GM12878 (cell line): ENCODE data around the gene MYO1D. TPM values are rescaled to one million over a fixed set of nuclear protein-coding genes. Genes with fewer than 3 reads are reported as not detected.

ENCODE experiments used
- ATAC-seq: fragments of 200-7000 bp; cut with Tn5 transposase; 3 replicates; pipeline ENCODE4 v1.9.1; 2020; ENCODE audit warnings: mild to moderate bottlenecking, moderate library complexity
- BruUV-seq: library from RNA; stranded (reverse); fragments of 400-500 nt; replicated peaks from 2 replicates; lab custom pipeline; 2021; lab: Mats Ljungman, UMichigan
- CTCF ChIA-PET: fragments of 300-600 bp; sonication (Branson Sonifier 250); formaldehyde crosslinking; extraction: SDS; loops from one replicate; lab custom pipeline; 2021; ENCODE audit warnings: inconsistent platforms; lab: Yijun Ruan, JAX
- POLR2A ChIA-PET: fragments of 350-600 bp; formaldehyde crosslinking; extraction: SDS; loops from one replicate; lab custom pipeline; 2021; ENCODE audit warnings: inconsistent platforms; lab: Charles Lee
- RAD21 ChIA-PET: fragments of 300-600 bp; sonication (Branson Sonifier 250); formaldehyde crosslinking; loops from one replicate; lab custom pipeline; 2023; ENCODE audit warnings: antibody characterized with exemption; ENCODE audit not compliant: unreplicated experiment; lab: Charles Lee
- SMC1A ChIA-PET: fragments of 300-600 bp; sonication (Branson Sonifier 250); formaldehyde crosslinking; loops from one replicate; lab custom pipeline; 2023; ENCODE audit not compliant: unreplicated experiment, uncharacterized antibody; lab: Charles Lee
- DNase-seq: peaks from one replicate; pipeline ENCODE4 v3.0.0-alpha.2; 2011; ENCODE audit warnings: low read depth, low spot score
- FAIRE-seq: peaks from 3 replicates; lab custom pipeline; 2011; peaks lifted over from hg19 to GRCh38; lab: Jason Lieb, UNC
- H2AFZ ChIP-seq: 2 replicates; pipeline ENCODE4 v1.6.0; 2011; ENCODE audit warnings: low read depth, low read length, control low read depth; ENCODE audit not compliant: control insufficient read depth
- H3K27ac ChIP-seq: 2 replicates; pipeline ENCODE4 v1.5.1; 2011; ENCODE audit warnings: control low read depth; ENCODE audit not compliant: control insufficient read depth, insufficient read depth
- H3K27me3 ChIP-seq, 2 experiments: replicated peaks in 1 of 2; 2 replicates each; pipeline versions ENCODE4 v1.6.0 to v1.6.1; 2011; ENCODE audit warnings: low read length in 1 of 2; ENCODE audit not compliant: control insufficient read depth in 2 of 2, insufficient read depth in 2 of 2
- H3K36me3 ChIP-seq, 2 experiments: 2 replicates each; pipeline ENCODE4 v1.5.1; 2011; ENCODE audit warnings: low read length in 1 of 2; ENCODE audit not compliant: control insufficient read depth in 2 of 2, insufficient read depth in 2 of 2
- H3K4me1 ChIP-seq: 2 replicates; pipeline ENCODE4 v1.6.1; 2011; ENCODE audit warnings: mild to moderate bottlenecking, low read length, moderate library complexity, mixed read lengths; ENCODE audit not compliant: control insufficient read depth, insufficient read depth
- H3K4me2 ChIP-seq: 2 replicates; pipeline ENCODE4 v1.6.0; 2011; ENCODE audit warnings: control low read depth; ENCODE audit not compliant: control insufficient read depth, insufficient read depth
- H3K4me3 ChIP-seq: fragments of 200-600 bp; sonication (generic); 2 replicates; pipeline ENCODE4 v1.5.1; 2016
- H3K79me2 ChIP-seq: 2 replicates; pipeline ENCODE4 v1.6.0; 2011; ENCODE audit warnings: low read length; ENCODE audit not compliant: control insufficient read depth, insufficient read depth
- H3K9ac ChIP-seq: 2 replicates; pipeline ENCODE4 v1.8.0; 2011; ENCODE audit warnings: low read length, control low read depth, mixed read lengths; ENCODE audit not compliant: control insufficient read depth, insufficient read depth
- H3K9me3 ChIP-seq: replicated peaks from 3 replicates; pipeline ENCODE4 v1.5.1; 2011; ENCODE audit warnings: mild to moderate bottlenecking, low read length; ENCODE audit not compliant: control insufficient read depth, insufficient read depth
- H4K20me1 ChIP-seq: 2 replicates; pipeline ENCODE4 v1.6.0; 2011; ENCODE audit not compliant: control insufficient read depth, insufficient read depth
- ASH2L ChIP-seq: fragments of 300-600, 200-600 bp; sonication (generic); IDR thresholded peaks from 2 replicates; pipeline ENCODE4 v1.6.1; 2017; ENCODE audit warnings: low read depth, mild to moderate bottlenecking, borderline replicate concordance
- BHLHE40 ChIP-seq, 2 experiments: fragments of 450-650 bp in 1 of 2; IDR thresholded peaks; 2 replicates each; pipeline ENCODE4 v1.6.1; 2011 to 2017; ENCODE audit warnings: low read depth in 2 of 2, borderline replicate concordance in 1 of 2, improper control_type of control experiment in 1 of 2, low read length in 1 of 2, mild to moderate bottlenecking in 1 of 2
- BRCA1 ChIP-seq: IDR thresholded peaks from 2 replicates; pipeline ENCODE4 v1.6.1; 2011; ENCODE audit warnings: low read depth, low read length, improper control_type of control experiment
- CBFB ChIP-seq: IDR thresholded peaks from 2 replicates; pipeline ENCODE4 v1.6.1; 2016; ENCODE audit warnings: antibody characterized with exemption, low read depth
- CHD4 ChIP-seq: fragments of 200-600 bp; sonication (generic); IDR thresholded peaks from 2 replicates; pipeline ENCODE4 v1.6.1; 2016; ENCODE audit warnings: mild to moderate bottlenecking
- LARP7 ChIP-seq: fragments of 450-650 bp; IDR thresholded peaks from 2 replicates; pipeline ENCODE4 v1.6.1; 2017; ENCODE audit warnings: mild to moderate bottlenecking
- POU2F2 ChIP-seq: IDR thresholded peaks from 3 replicates; pipeline ENCODE4 v1.6.1; 2011; ENCODE audit warnings: low read depth, mild to moderate bottlenecking, low read length, borderline replicate concordance
- RBBP5 ChIP-seq: fragments of 200-600 bp; sonication (generic); conservative IDR thresholded peaks from 2 replicates; pipeline ENCODE4 v1.6.1; 2016
- SIX5 ChIP-seq: IDR thresholded peaks from 2 replicates; pipeline ENCODE4 v1.6.1; 2011; ENCODE audit warnings: mild to moderate bottlenecking, low read depth, low read length, moderate library complexity; ENCODE audit not compliant: severe bottlenecking
- YY1 ChIP-seq: IDR thresholded peaks from 2 replicates; pipeline ENCODE4 v1.6.1; 2011; ENCODE audit warnings: low read depth, mild to moderate bottlenecking, low read length
- WGBS: methylation state at CpG from one replicate; pipeline ENCODE4 v1.1.6; 2016; ENCODE audit warnings: low lambda C conversion rate; ENCODE audit not compliant: insufficient replicate concordance, insufficient coverage; ENCODE audit errors: missing lambda C conversion rate; 5-methylcytosine and 5-hydroxymethylcytosine counted together
- in situ Hi-C: fragments of 300-500 bp; cut with MboI; formaldehyde crosslinking; loops from 9 replicates; pipeline ENCODE4 v1.14.3; 2018; ENCODE audit warnings: mixed read lengths
- intact Hi-C: fragments of 100-400 bp; cut with micrococcal nuclease; formaldehyde crosslinking; loops from one replicate; pipeline ENCODE4 v1.14.2; 2022; ENCODE audit not compliant: unreplicated experiment
- polyA plus RNA-seq, 11 experiments: library from polyadenylated mRNA; depleted of rRNA in 4 of 11; unstranded in 6 of 11; stranded (reverse) in 5 of 11; fragments of >200 nt; fragmentation: Nextera tagmentation in 4 of 11; fragmentation: Illumina TruSeq in 1 of 11; extraction: Ambion mirVana in 4 of 11; extraction: Trizol in 1 of 11; gene quantifications; 1 replicate in 1 of 11; 2 replicates in 10 of 11; pipeline versions ENCODE4 v1.2.1 to v1.2.3, GENCODE V29; 2011 to 2016; ENCODE audit warnings: inconsistent platforms in 2 of 11, missing spikeins in 2 of 11, low read depth in 1 of 11
- total RNA-seq, 4 experiments: library from RNA; depleted of rRNA in 3 of 4; stranded (reverse); fragments of >200 nt in 3 of 4; fragmentation: Illumina TruSeq in 1 of 4; extraction: Trizol in 1 of 4; gene quantifications; 2 replicates each; pipeline versions ENCODE4 v1.2.1 to v1.2.3, GENCODE V29; 2013 to 2021
- TF ChIP-seq, protein P1 (sequence below): IDR thresholded peaks from 2 replicates; pipeline ENCODE4 v1.6.1; 2011; ENCODE audit warnings: low read depth, mild to moderate bottlenecking, low read length, moderate library complexity, borderline replicate concordance; ENCODE audit errors: extremely low read depth
- TF ChIP-seq, protein P2 (sequence below): IDR thresholded peaks from 2 replicates; pipeline ENCODE4 v1.6.1; 2012; ENCODE audit warnings: low read depth, low read length, improper control_type of control experiment
- TF ChIP-seq, protein P3 (sequence below): IDR thresholded peaks from 2 replicates; pipeline ENCODE4 v1.6.1; 2011; ENCODE audit warnings: low read depth, low read length, improper control_type of control experiment, borderline replicate concordance

The MYO1D gene
- total and polyA plus RNA-seq, 10 of the 15 experiments (the other 5 are each of a cell fraction or from before 2014, with no cell fraction given), result 1.8 to 37.7 (median 25.4) TPM

DNA sequence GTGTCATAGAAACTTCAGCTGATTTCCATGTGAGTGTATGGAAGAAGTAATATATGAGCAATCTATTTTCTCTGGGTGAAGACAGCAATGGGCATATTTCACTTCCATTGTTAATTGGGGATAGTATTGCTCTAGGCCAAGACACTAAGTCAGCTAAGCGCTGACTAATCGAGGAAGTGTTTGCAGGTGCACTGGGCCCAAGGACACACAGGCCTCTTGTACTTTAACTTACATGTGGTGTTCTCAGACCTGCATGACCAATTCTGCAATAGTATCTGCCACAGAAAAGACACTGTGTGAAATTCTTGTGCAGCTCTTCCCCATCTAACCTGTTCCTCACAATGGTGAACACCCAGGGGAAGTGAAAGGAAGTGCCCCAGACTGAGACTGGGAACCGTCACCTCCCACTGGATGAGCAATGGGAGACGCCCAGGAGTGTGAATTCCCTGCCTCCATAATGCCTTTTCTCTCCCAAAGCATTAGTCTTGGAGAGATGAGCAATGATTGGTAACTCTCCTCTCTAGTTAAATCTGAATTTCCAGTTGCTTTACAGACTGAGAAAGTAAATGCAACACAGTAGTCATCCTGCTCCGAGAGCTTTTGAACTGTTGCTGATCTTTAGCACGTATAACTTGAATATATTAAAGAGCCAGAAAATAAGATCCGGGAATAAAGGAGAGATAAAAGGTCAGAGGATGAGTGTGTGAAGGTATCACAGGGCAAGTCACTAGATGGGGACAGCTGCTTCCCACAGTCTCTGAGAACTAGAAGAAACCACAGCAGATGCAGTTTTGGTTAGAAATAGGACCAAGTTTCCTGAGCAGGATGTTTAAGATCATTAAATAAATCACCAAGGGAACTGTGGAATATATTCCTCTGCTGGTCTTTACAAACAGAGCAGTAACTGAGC, 307.5 kb downstream of the MYO1D start (continued):
- TF ChIP-seq POU2F2 (peak; percentile 66; the same call in 2 of the 3 replicates), BHLHE40 (IDR thresholded peaks at IDR 0.05; ENCODE audit: borderline replicate concordance in 1 of 2, low read depth in 2 of 2, low read length in 1 of 2) (peak; percentile 25 to 31; a peak in 1 of 4 replicates)
- TF ChIP-seq, protein P1, sequence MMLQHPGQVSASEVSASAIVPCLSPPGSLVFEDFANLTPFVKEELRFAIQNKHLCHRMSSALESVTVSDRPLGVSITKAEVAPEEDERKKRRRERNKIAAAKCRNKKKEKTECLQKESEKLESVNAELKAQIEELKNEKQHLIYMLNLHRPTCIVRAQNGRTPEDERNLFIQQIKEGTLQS, result no peak

- in situ Hi-C loops, result no loop called here
These were observed 308.2 kb downstream of the MYO1D start for GRCh38 chr17:32568705-32569104.

More at GRCh38 chr17:32568705-32569104, 308.2 kb downstream of the MYO1D start:
- DNase-seq, result no peak
- H4K20me1 ChIP-seq, result no peaks in the 10 kb centered on the region
- no peaks in the 10 kb centered on the region for H3K27me3 ChIP-seq
- BruUV-seq, result no TSS peak
- no peaks in the 10 kb centered on the region for H3K79me2 ChIP-seq
- ChIA-PET POLR2A (interaction anchor here (0.6 to 3.0 kb wide), 11 partner anchors 10 to 181 kb away, joined by 3 to 22 read pairs (median 7); no protein-coding TSS in a partner anchor), RAD21 (interaction anchor here (0.6 to 2.7 kb wide), 14 partner anchors 9 to 100 kb away, joined by 3 to 36 read pairs (median 4); partner anchors contain the start of gene CDK5R1), CTCF (interaction anchor here (0.9 to 2.8 kb wide), 13 partner anchors 10 to 105 kb away, joined by 3 to 19 read pairs (median 4); no protein-coding TSS in a partner anchor), SMC1A (interaction anchor here (0.7 to 12.1 kb wide), 19 partner anchors 9 to 85 kb away, joined by 3 to 237 read pairs (median 4); partner anchors contain the start of gene CDK5R1)
- peak overlapping the region; percentile 99 for H3K27ac ChIP-seq
- H3K4me1 ChIP-seq, result peaks cover 57% of the 10 kb centered on the region
- ATAC-seq, result no peak
- no peak overlapping the region for H2AFZ ChIP-seq
- no peak for FAIRE-seq
- 59% methylated on average over 4 of the region's 4 CpGs for WGBS
- no peak overlapping the region for H3K4me2 ChIP-seq
- no peaks in the 10 kb centered on the region; a peak in 1 of 4 replicates for H3K36me3 ChIP-seq
- TF ChIP-seq YY1 (no peak), POU2F2 (no peak), CBFB (0 out of 2 replicates have a peak, but pooled peaks have one; percentile 14), SIX5 (no peak), LARP7 (0 out of 2 replicates have a peak, but pooled peaks have one; percentile 18), RBBP5 (no peak), CHD4 (no peak), BRCA1 (no peak), ASH2L (no peak)
- TF ChIP-seq, protein P2, sequence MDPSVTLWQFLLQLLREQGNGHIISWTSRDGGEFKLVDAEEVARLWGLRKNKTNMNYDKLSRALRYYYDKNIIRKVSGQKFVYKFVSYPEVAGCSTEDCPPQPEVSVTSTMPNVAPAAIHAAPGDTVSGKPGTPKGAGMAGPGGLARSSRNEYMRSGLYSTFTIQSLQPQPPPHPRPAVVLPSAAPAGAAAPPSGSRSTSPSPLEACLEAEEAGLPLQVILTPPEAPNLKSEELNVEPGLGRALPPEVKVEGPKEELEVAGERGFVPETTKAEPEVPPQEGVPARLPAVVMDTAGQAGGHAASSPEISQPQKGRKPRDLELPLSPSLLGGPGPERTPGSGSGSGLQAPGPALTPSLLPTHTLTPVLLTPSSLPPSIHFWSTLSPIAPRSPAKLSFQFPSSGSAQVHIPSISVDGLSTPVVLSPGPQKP, result no peak
- TF ChIP-seq, protein P3, sequence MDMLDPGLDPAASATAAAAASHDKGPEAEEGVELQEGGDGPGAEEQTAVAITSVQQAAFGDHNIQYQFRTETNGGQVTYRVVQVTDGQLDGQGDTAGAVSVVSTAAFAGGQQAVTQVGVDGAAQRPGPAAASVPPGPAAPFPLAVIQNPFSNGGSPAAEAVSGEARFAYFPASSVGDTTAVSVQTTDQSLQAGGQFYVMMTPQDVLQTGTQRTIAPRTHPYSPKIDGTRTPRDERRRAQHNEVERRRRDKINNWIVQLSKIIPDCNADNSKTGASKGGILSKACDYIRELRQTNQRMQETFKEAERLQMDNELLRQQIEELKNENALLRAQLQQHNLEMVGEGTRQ, result no peak
- H3K4me3 ChIP-seq, result no peak overlapping the region
- intact Hi-C loops, result loop anchor here (1.0 kb wide), 2 partner anchors 45 to 65 kb away; no protein-coding TSS in a partner anchor
- no peaks in the 10 kb centered on the region for H3K9me3 ChIP-seq
- peak overlapping the region; percentile 49; the same call in 1 of the 2 replicates for H3K9ac ChIP-seq
